MCF 10A (cell line): ENCODE data around the gene THEM4. TPM values are rescaled to one million over a fixed set of nuclear protein-coding genes. Genes with fewer than 3 reads are reported as not detected.
A peak's percentile ranks its signal among the peaks of the same experiment; 100 is the strongest.

Experiments used
- BruUV-seq: library from RNA; stranded (reverse); fragments of 400-500 nt; replicated peaks from 2 replicates; lab custom pipeline; 2021; lab: Mats Ljungman, UMichigan
- CTCF ChIA-PET: fragments of 300-600 bp; sonication (Branson Sonifier 250); formaldehyde crosslinking; extraction: SDS; loops from one replicate; lab custom pipeline; 2021; ENCODE audit warnings: antibody characterized with exemption, inconsistent platforms; lab: Yijun Ruan, JAX
- POLR2A ChIA-PET: fragments of 300-600, 350-650 bp; sonication (Branson Sonifier 250); formaldehyde crosslinking; extraction: SDS; loops from one replicate; lab custom pipeline; 2020; ENCODE audit warnings: antibody characterized with exemption, inconsistent platforms; lab: Yijun Ruan, JAX
- DNase-seq: peaks from one replicate; pipeline ENCODE4 v3.0.0-alpha.2; 2018; ENCODE audit not compliant: unreplicated experiment
- H3K27ac Mint-ChIP-seq: one replicate; pipeline ENCODE4 v1.8.0; 2022; ENCODE audit warnings: mild to moderate bottlenecking, low read depth, mixed read lengths; ENCODE audit not compliant: unreplicated experiment
- H3K27me3 Mint-ChIP-seq: one replicate; pipeline ENCODE4 v1.8.0; 2022; ENCODE audit warnings: mixed read lengths; ENCODE audit not compliant: insufficient read depth, unreplicated experiment
- H3K36me3 Mint-ChIP-seq: one replicate; pipeline ENCODE4 v1.8.0; 2022; ENCODE audit warnings: mild to moderate bottlenecking, moderate library complexity, mixed read lengths; ENCODE audit not compliant: insufficient read depth, unreplicated experiment
- H3K4me1 Mint-ChIP-seq: one replicate; pipeline ENCODE4 v1.8.0; 2022; ENCODE audit warnings: mixed read lengths; ENCODE audit not compliant: insufficient read depth, unreplicated experiment
- H3K4me3 Mint-ChIP-seq: one replicate; pipeline ENCODE4 v1.8.0; 2022; ENCODE audit warnings: mild to moderate bottlenecking, moderate library complexity, mixed read lengths; ENCODE audit not compliant: unreplicated experiment
- H3K9me3 Mint-ChIP-seq: one replicate; pipeline ENCODE4 v1.8.0; 2022; ENCODE audit warnings: mixed read lengths; ENCODE audit not compliant: unreplicated experiment
- intact Hi-C: fragments of 100-400 bp; cut with micrococcal nuclease; formaldehyde crosslinking; loops from 2 replicates; pipeline ENCODE4 v1.14.1; 2022
- total RNA-seq: library from RNA; stranded (reverse); gene quantifications from 2 replicates; pipeline ENCODE4 v1.2.3, GENCODE V29; 2022
- TF ChIP-seq, protein P1 (sequence below): fragments of 200-600 bp; IDR thresholded peaks from one replicate; pipeline ENCODE4 v1.8.0; 2022; ENCODE audit warnings: antibody characterized with exemption, mild to moderate bottlenecking; ENCODE audit not compliant: unreplicated experiment

Gene THEM4
- total RNA-seq, 1 experiment from 2014 or later = 29.1 TPM

DNA sequence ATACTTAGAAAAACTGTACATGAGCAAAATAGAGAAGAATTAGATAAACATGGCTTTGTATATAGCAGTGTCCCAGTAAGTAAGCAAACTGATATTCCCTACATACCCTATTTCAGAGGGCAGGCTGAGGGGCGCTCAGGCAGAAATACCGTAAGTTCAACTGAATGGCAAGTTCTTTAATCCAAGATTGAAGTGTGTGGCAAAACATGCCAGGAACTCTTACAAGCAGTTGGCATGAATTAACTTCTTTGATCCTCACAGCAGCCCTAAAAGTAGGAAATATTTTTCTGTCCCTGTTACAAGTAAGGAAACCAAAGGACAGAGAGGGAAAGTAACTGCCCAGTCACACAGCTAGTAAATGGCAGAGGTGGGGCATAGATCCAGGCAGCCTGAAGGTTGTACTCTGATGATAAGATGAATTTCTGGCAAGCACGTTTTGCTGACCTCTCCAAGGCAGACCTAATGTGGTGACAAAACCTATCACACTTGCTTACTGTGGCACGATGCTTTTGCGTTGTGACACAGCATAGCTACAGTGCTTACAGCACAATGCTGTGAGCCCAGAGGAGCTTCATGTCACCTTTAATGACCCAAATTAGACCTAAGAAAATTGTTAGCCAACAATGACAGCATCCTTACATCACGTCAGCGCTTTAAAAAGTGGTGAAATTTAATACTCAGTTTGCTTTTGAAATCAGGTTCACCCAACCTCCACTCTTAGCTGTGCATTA, 35.0 kb upstream of the THEM4 start:
- Mint-ChIP-seq H3K27me3 (no peaks in the 10 kb centered on the region), H3K36me3 (peaks cover 9% of the 10 kb centered on the region), H3K4me3 (no peak overlapping the region), H3K27ac (peak overlapping the region; percentile 99), H3K4me1 (peaks cover 32% of the 10 kb centered on the region), H3K9me3 (no peaks in the 10 kb centered on the region)
- CTCF ChIA-PET = interaction anchor here (0.6 to 4.1 kb wide), 9 partner anchors 9 to 62 kb away, joined by 3 to 55 read pairs (median 4); no protein-coding TSS in a partner anchor
- DNase-seq = peak; percentile 35
- POLR2A ChIA-PET = interaction anchor here (0.7 to 4.0 kb wide), 13 partner anchors 9 to 745 kb away, joined by 3 to 230 read pairs (median 8); partner anchors contain the start of genes S100A10 and S100A11
- intact Hi-C loops = no loop called here
- no TSS peak for BruUV-seq
- TF ChIP-seq, protein P1, sequence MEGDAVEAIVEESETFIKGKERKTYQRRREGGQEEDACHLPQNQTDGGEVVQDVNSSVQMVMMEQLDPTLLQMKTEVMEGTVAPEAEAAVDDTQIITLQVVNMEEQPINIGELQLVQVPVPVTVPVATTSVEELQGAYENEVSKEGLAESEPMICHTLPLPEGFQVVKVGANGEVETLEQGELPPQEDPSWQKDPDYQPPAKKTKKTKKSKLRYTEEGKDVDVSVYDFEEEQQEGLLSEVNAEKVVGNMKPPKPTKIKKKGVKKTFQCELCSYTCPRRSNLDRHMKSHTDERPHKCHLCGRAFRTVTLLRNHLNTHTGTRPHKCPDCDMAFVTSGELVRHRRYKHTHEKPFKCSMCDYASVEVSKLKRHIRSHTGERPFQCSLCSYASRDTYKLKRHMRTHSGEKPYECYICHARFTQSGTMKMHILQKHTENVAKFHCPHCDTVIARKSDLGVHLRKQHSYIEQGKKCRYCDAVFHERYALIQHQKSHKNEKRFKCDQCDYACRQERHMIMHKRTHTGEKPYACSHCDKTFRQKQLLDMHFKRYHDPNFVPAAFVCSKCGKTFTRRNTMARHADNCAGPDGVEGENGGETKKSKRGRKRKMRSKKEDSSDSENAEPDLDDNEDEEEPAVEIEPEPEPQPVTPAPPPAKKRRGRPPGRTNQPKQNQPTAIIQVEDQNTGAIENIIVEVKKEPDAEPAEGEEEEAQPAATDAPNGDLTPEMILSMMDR = no peak

DNA sequence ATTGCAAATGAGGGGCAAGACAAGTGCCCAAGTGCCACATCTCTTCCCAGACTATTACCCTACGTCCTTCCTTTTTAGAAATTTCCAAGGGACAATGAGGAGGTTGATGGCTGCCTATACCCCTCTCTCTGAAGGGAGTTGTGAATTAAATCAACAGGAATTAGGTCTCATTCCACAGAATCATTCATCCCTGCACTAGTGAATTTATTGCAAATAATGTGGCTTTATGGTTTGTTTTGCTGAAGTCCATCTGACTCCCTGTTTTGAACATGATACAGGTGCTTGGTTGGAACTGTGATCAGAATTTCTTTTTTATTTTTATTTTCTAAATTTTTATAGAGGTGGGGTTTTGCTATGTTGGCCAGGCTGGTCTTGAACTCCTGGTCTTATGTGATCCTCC, 34.3 kb upstream of the THEM4 start:
- H3K4me3 Mint-ChIP-seq = no peak overlapping the region
- ChIA-PET CTCF (interaction anchor here (1.2 to 3.5 kb wide), 2 partner anchors 9 to 52 kb away, joined by 3 to 21 read pairs; no protein-coding TSS in a partner anchor), POLR2A (interaction anchor here (0.8 to 17.6 kb wide), 9 partner anchors 8 to 745 kb away, joined by 3 to 453 read pairs (median 10); partner anchors contain the start of genes S100A10 and S100A11)
- H3K27ac Mint-ChIP-seq = peak overlapping the region; percentile 99
- H3K4me1 Mint-ChIP-seq = peaks cover 28% of the 10 kb centered on the region
- H3K36me3 Mint-ChIP-seq = peaks cover 9% of the 10 kb centered on the region
- TF ChIP-seq, protein P1 = no peak
- DNase-seq = no peak
- no peaks in the 10 kb centered on the region for H3K9me3 Mint-ChIP-seq
- intact Hi-C loops = no loop called here
- H3K27me3 Mint-ChIP-seq = no peaks in the 10 kb centered on the region
- BruUV-seq = no TSS peak

DNA sequence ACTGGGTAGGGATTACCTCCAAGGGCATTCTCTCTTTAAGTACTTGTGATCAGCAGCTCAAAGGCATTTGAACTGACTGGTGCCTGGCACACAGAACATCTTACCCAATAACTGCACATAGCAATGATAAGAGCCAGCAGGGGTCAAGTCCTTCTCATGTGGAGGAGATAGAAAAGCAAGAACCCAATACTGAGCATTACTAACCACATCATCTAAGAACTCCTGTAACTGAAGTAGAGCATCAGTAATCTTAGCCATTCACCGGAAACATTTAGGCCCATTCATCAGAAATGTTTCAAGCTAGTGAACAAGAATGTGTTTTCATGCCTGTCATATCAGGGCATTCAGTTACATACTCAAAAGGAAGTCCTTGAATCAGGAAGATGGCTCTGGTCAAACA, 33.6 kb upstream of the THEM4 start:
- TF ChIP-seq, protein P1 = no peak
- ChIA-PET POLR2A (interaction anchor here (0.8 to 17.6 kb wide), 3 partner anchors 27 to 52 kb away, joined by 3 to 453 read pairs (median 5); partner anchors contain the start of gene S100A10), CTCF (interaction anchor here (0.7 to 14.5 kb wide), 4 partner anchors 8 to 58 kb away, joined by 3 to 350 read pairs (median 4); no protein-coding TSS in a partner anchor)
- no TSS peak for BruUV-seq
- no peak overlapping the region for H3K4me3 Mint-ChIP-seq
- H3K36me3 Mint-ChIP-seq = peaks cover 9% of the 10 kb centered on the region
- no peak for DNase-seq
- H3K4me1 Mint-ChIP-seq = peaks cover 28% of the 10 kb centered on the region
- intact Hi-C loops = no loop called here
- no peaks in the 10 kb centered on the region for H3K27me3 Mint-ChIP-seq
- H3K27ac Mint-ChIP-seq = no peak overlapping the region
- no peaks in the 10 kb centered on the region for H3K9me3 Mint-ChIP-seq

DNA sequence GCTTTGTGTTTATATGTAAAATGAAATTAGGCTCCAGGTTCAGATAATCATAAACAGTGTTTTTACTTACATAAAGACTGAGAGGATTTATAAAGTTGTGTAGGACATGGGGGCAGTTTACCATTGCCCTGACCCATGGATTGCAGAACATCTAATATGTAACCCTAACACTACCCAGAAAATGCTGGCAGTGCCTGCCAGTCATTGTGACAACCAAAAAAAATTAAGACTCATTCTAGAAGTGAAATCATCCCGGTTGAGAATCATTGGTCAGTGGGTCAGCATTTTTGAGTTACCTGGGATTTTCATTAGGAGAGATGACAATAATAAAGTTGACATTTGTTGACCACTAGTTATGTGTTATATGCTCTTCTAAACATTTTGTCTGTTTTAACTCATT, 31.2 kb upstream of the THEM4 start:
- Mint-ChIP-seq H3K27ac (peak overlapping the region; percentile 88), H3K9me3 (no peaks in the 10 kb centered on the region), H3K36me3 (peaks cover 3% of the 10 kb centered on the region), H3K4me1 (peaks cover 10% of the 10 kb centered on the region), H3K4me3 (no peak overlapping the region), H3K27me3 (no peaks in the 10 kb centered on the region)
- ChIA-PET CTCF (interaction anchor here (0.6 to 14.5 kb wide), 13 partner anchors 10 to 1719 kb away, joined by 3 to 350 read pairs (median 5); partner anchors contain the start of gene THEM4), POLR2A (interaction anchor here (0.6 to 17.6 kb wide), 16 partner anchors 9 to 227 kb away, joined by 3 to 453 read pairs (median 5); partner anchors contain the start of genes S100A10, S100A11 and THEM4)
- TF ChIP-seq, protein P1 = no peak
- intact Hi-C loops = no loop called here
- no TSS peak for BruUV-seq
- no peak for DNase-seq
